ENCODE results near the gene MYPN. TPM values are rescaled to one million over a fixed set of nuclear protein-coding genes. Genes with fewer than 3 reads are reported as not detected.
A peak's percentile ranks its signal among the peaks of the same experiment; 100 is the strongest.

The MYPN gene
- total and polyA plus RNA-seq, 2 experiments from 2014 or later = not detected

DNA sequence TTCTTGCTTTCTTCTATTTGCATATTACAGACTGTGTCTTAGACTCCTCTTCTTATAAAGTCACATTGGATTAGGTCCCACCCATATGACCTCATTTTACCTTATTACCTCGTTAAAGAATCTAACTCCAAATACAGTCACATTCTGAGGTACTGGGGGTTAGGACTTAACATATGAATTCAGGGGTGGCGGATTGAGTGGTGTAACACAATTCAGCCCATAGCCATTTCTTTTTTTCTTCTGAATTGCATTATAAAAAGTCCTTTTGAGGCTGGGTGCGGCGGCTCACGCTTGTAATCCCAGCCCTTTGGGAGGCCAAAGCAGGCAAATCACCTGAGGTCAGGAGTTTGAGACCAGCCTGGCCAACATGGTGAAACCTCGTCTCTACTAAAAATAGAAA lies 27.4 kb upstream of the MYPN start:
- Mint-ChIP-seq H3K4me3 (no peak overlapping the region), H3K27ac (no peak overlapping the region), H3K27me3 (ENCODE audit: insufficient read depth, low read depth, poor library complexity) (no peaks in the 10 kb centered on the region), H3K9me3 (no peaks in the 10 kb centered on the region; the same call in 2 of the 3 replicates), H3K36me3 (ENCODE audit: low read depth) (no peaks in the 10 kb centered on the region), H3K4me1 (peaks cover 12% of the 10 kb centered on the region; the same call in 2 of the 3 replicates)
- H3K27ac ChIP-seq (ENCODE audit: low read depth) = no peak overlapping the region
- no peak for TF ChIP-seq POLR2AphosphoS5 (IDR thresholded peaks at IDR 0.05; ENCODE audit: low read depth)
- no peak for TF ChIP-seq NANOG (IDR thresholded peaks at IDR 0.05; ENCODE audit: borderline replicate concordance)
- no peak for TF ChIP-seq JUNB (IDR thresholded peaks at IDR 0.05; ENCODE audit: unreplicated experiment)
- TF ChIP-seq, protein P1, sequence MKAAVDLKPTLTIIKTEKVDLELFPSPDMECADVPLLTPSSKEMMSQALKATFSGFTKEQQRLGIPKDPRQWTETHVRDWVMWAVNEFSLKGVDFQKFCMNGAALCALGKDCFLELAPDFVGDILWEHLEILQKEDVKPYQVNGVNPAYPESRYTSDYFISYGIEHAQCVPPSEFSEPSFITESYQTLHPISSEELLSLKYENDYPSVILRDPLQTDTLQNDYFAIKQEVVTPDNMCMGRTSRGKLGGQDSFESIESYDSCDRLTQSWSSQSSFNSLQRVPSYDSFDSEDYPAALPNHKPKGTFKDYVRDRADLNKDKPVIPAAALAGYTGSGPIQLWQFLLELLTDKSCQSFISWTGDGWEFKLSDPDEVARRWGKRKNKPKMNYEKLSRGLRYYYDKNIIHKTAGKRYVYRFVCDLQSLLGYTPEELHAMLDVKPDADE (IDR thresholded peaks at IDR 0.05) = no peak
- no peak for TF ChIP-seq CREB1 (CRISPR knock-in tag; IDR thresholded peaks at IDR 0.05; ENCODE audit: low read depth)
- TF ChIP-seq, protein P2, sequence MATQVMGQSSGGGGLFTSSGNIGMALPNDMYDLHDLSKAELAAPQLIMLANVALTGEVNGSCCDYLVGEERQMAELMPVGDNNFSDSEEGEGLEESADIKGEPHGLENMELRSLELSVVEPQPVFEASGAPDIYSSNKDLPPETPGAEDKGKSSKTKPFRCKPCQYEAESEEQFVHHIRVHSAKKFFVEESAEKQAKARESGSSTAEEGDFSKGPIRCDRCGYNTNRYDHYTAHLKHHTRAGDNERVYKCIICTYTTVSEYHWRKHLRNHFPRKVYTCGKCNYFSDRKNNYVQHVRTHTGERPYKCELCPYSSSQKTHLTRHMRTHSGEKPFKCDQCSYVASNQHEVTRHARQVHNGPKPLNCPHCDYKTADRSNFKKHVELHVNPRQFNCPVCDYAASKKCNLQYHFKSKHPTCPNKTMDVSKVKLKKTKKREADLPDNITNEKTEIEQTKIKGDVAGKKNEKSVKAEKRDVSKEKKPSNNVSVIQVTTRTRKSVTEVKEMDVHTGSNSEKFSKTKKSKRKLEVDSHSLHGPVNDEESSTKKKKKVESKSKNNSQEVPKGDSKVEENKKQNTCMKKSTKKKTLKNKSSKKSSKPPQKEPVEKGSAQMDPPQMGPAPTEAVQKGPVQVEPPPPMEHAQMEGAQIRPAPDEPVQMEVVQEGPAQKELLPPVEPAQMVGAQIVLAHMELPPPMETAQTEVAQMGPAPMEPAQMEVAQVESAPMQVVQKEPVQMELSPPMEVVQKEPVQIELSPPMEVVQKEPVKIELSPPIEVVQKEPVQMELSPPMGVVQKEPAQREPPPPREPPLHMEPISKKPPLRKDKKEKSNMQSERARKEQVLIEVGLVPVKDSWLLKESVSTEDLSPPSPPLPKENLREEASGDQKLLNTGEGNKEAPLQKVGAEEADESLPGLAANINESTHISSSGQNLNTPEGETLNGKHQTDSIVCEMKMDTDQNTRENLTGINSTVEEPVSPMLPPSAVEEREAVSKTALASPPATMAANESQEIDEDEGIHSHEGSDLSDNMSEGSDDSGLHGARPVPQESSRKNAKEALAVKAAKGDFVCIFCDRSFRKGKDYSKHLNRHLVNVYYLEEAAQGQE (IDR thresholded peaks at IDR 0.05; ENCODE audit: unreplicated experiment) = no peak
- TF ChIP-seq ZNF114 (CRISPR knock-in tag; IDR thresholded peaks at IDR 0.05) = no peak
- no peak for TF ChIP-seq ZNF331 (CRISPR knock-in tag; IDR thresholded peaks at IDR 0.05; ENCODE audit: low read depth)
- TF ChIP-seq STAT1 (IDR thresholded peaks at IDR 0.05; ENCODE audit: unreplicated experiment) = no peak
- peaks cover 6% of the 10 kb centered on the region for H3F3A ChIP-seq (replicated peaks; ENCODE audit: low read depth)
- H2AFZ ChIP-seq = no peak overlapping the region
- no peak overlapping the region for H3K4me3 ChIP-seq
- DNase-seq (ENCODE audit: low spot score) (peak; percentile 19), ATAC-seq (peak; percentile 83)
- H3K4me1 ChIP-seq (ENCODE audit: insufficient read depth) = peaks cover 4% of the 10 kb centered on the region; the same call in 1 of the 2 replicates
- no peaks in the 10 kb centered on the region for H3K79me2 ChIP-seq (replicated peaks; ENCODE audit: insufficient read depth)
- no peaks in the 10 kb centered on the region for H4K20me1 ChIP-seq (replicated peaks; ENCODE audit: insufficient read depth)
- no peaks in the 10 kb centered on the region for H3K9me2 ChIP-seq (ENCODE audit: insufficient read depth)
- no peaks in the 10 kb centered on the region for H3K36me3 ChIP-seq (ENCODE audit: insufficient read depth)
- H3K27me3 ChIP-seq (ENCODE audit: insufficient read depth) = no peaks in the 10 kb centered on the region
- H3K4me2 ChIP-seq = no peak overlapping the region

DNA sequence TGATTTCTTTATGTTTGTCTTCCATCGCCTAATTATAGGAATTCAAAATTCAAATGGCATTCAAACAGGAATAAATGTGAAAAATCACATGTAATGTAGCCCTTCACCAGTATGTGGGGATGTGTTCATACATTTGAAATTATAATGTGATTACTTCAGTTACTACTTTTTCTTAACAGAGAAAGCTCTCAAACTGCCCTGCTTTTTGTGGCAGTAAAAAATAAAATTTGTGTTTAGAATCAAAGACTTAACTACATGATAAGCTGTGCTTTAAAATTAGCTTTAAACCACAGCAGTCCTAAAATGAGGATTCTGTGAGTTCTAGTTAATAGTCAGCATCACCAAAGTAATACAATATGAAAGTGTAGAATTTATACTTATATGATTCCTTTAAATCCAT lies 26.4 kb upstream of the MYPN start:
- Mint-ChIP-seq H3K27me3 (ENCODE audit: insufficient read depth, low read depth, poor library complexity) (no peaks in the 10 kb centered on the region), H3K4me1 (peaks cover 21% of the 10 kb centered on the region), H3K4me3 (no peak overlapping the region), H3K9me3 (no peaks in the 10 kb centered on the region), H3K27ac (no peak overlapping the region), H3K36me3 (ENCODE audit: low read depth) (no peaks in the 10 kb centered on the region)
- DNase-seq (ENCODE audit: low spot score) (peak; percentile 15), ATAC-seq (no peak)
- H3K79me2 ChIP-seq (replicated peaks; ENCODE audit: insufficient read depth) = no peaks in the 10 kb centered on the region
- H3K4me3 ChIP-seq = no peak overlapping the region
- no peak overlapping the region for H2AFZ ChIP-seq
- H3K27ac ChIP-seq (ENCODE audit: low read depth) = no peak overlapping the region
- peaks cover 12% of the 10 kb centered on the region for H3K4me1 ChIP-seq (ENCODE audit: insufficient read depth)
- no peaks in the 10 kb centered on the region for H3K27me3 ChIP-seq (ENCODE audit: insufficient read depth)
- no peak overlapping the region for H3K4me2 ChIP-seq
- no peaks in the 10 kb centered on the region for H3K36me3 ChIP-seq (ENCODE audit: insufficient read depth)
- no peaks in the 10 kb centered on the region for H3K9me2 ChIP-seq (ENCODE audit: insufficient read depth)
- peaks cover 6% of the 10 kb centered on the region for H3F3A ChIP-seq (replicated peaks; ENCODE audit: low read depth)
- TF ChIP-seq ZNF114 (CRISPR knock-in tag; IDR thresholded peaks at IDR 0.05) = no peak
- TF ChIP-seq, protein P3, sequence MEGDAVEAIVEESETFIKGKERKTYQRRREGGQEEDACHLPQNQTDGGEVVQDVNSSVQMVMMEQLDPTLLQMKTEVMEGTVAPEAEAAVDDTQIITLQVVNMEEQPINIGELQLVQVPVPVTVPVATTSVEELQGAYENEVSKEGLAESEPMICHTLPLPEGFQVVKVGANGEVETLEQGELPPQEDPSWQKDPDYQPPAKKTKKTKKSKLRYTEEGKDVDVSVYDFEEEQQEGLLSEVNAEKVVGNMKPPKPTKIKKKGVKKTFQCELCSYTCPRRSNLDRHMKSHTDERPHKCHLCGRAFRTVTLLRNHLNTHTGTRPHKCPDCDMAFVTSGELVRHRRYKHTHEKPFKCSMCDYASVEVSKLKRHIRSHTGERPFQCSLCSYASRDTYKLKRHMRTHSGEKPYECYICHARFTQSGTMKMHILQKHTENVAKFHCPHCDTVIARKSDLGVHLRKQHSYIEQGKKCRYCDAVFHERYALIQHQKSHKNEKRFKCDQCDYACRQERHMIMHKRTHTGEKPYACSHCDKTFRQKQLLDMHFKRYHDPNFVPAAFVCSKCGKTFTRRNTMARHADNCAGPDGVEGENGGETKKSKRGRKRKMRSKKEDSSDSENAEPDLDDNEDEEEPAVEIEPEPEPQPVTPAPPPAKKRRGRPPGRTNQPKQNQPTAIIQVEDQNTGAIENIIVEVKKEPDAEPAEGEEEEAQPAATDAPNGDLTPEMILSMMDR (conservative IDR thresholded peaks at IDR 0.05; ENCODE audit: low read depth in 2 of 2) = peak in 1 of 2 experiments; percentile 36; a peak in 3 of 4 replicates
- no peaks in the 10 kb centered on the region for H4K20me1 ChIP-seq (replicated peaks; ENCODE audit: insufficient read depth)
